GM18909 (cell line): Measurements from ENCODE around the gene ATRNL1.

Experiments used
- ATAC-seq: cut with Tn5 transposase; IDR thresholded peaks from one replicate; pipeline ENCODE4 v1.9.1; 2021; ENCODE audit warnings: mild to moderate bottlenecking; ENCODE audit not compliant: unreplicated experiment, poor library complexity

Gene ATRNL1

GRCh38 chr10:115866174-115866573 lies 773.0 kb downstream of the ATRNL1 start:
- ATAC-seq: no peak

GRCh38 chr10:115866691-115867090 lies 773.5 kb downstream of the ATRNL1 start:
- ATAC-seq: no peak

- ATAC-seq: no peak
Observed at GRCh38 chr10:115867305-115867704, 774.1 kb downstream of the ATRNL1 start.

GRCh38 chr10:115871855-115872254 lies 778.7 kb downstream of the ATRNL1 start:
- no peak for ATAC-seq

DNA sequence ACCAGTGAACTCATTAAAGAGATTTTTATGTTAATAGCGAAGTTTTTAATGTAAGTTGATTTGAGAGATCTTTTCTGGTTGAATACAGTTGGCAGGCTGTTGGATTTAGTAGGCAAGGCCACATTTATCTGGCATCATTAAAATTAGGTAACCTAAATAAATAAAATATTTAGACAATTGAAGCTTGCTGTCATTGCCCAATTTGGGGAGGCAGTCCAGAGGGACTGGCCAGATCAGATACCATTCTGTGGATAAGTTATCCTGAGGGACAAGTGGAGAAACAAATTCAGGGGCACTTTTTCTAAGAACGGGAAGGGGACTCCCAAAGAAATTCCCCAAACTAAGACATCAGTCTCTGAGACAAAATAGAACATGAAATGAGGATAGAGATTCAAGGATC lies 782.0 kb downstream of the ATRNL1 start:
- ATAC-seq: no peak

DNA sequence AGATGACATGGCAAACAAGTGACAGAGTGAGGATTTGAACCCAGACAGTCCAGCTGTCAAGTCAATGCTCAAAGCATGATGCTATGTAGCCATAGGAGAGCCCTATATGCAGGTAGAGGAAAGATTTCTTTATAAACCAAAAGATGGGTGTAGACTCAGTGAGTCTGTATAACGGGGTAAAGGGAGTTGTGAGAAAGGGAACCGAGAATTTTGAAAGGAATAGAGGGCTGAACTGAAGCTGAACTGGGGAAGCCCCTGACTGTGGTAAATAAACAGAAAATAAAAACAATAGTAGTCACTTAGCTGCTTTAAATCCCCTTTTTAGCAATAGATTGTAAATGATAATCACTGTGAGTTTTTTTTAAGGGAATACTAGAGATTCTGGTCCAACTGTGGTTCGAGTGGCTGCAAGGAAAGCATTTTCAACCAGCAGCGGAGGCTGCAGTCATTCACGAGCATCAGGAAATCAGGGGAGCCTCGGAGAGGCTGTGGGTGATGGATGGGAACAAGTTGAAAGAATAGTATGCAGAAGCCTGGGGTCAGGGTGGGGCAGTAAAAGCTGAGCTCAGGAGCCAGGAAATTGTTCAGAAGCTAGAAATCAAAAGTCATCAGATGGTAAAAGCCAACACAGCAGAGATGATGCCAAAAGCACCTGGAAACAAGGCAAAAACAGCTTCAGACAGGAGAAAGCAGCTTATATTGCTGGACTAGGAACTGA lies 786.4 kb downstream of the ATRNL1 start:
- peak; percentile 85 for ATAC-seq

DNA sequence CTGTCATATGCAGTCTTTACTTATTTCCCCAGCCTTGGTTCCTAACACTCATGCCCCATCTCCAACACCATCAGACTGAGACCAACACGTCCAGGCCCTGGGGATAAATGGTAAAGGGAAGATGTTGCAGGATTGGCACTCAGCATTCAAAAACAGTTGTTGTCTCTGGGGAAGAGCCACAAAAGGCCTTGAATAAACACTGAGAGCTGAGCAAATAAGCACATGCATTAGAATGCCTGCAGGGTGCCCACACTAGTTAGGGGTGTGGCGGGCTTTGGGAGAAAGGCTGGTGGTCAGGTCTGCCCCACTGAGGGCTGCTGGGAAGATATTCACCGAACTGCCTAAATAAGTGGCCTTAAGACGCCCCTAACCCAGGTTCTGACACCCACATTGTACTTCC lies 788.9 kb downstream of the ATRNL1 start:
- no peak for ATAC-seq

- ATAC-seq: no peak
Observed at GRCh38 chr10:115883372-115883771, 790.2 kb downstream of the ATRNL1 start.

DNA sequence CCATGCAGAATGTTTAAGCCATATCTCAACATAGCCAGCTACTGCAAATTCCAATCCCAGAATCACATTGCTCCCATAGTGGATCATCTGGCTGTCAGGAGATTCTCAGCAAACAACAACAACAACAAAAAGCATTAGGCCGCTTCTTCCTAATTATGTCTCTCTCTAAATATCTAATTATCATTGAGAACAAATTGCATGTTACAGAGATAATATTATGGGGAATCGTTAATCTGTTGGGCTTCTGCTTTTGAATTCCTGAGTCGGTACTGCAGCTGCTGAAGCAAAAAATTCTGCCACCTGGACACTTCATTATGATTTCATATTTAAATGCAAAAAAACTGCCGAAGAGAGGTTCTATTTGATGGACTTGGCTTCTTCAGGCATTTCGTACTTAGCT lies 791.2 kb downstream of the ATRNL1 start:
- ATAC-seq: no peak

DNA sequence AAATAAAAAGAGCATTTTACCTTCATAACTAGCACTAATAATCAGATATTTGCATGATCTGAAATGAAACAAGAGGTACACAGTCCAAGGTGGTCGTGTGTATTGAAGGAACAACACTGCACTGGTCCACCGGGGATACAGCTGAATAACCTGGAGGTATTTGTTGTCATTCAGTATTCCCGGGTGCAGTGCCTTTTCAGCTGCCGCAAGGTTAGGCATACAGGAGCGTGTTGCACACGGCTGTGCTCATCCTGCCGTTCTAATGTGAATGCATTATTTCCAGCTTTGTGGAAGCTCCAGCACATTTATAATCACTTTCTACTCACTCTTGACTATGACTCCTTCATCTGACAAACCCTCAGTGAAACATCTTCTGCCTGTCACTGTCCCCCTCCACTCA lies 802.0 kb downstream of the ATRNL1 start:
- ATAC-seq: no peak

- no peak for ATAC-seq
Observed at GRCh38 chr10:115898242-115898641, 805.1 kb downstream of the ATRNL1 start.

DNA sequence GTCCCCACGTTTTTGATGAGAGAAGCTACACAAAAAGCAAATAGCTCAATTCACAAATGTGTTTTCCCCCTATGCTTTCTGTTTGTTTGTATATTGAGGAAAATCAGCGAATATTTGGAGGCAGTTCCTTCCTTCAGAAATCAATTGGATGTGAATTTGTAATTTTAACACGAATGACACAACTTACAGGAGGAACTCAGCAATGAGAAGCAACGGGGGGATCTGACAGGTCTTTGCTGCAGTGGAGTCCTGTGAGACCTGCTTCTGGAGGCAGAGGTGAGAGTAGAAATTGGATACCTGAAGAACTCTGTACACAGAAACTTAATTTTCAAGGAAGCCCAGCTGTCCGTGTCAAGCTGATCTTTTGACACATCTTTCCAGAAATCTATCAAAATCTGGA lies 809.4 kb downstream of the ATRNL1 start:
- no peak for ATAC-seq

DNA sequence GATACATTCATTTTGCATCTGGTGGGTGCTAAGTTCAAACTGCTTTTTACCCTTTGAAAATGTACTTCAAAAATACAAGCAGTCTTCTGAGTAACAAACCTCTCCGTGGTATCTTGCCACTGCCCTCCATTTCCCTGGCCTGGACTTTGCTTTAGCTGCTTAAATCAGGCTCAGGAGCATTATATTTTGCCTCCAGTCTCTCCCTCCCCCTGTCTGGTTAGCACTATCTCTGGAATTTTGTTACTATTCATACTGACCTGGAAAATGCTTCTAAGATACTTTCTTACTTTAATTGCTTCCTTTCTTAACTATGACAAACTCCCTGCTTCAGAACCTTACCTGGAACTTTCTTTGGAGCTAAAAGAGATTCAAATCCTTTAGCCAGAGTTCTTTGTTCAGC lies 810.0 kb downstream of the ATRNL1 start:
- ATAC-seq: no peak

- ATAC-seq: no peak
Observed at GRCh38 chr10:115903845-115904244, 810.7 kb downstream of the ATRNL1 start.

DNA sequence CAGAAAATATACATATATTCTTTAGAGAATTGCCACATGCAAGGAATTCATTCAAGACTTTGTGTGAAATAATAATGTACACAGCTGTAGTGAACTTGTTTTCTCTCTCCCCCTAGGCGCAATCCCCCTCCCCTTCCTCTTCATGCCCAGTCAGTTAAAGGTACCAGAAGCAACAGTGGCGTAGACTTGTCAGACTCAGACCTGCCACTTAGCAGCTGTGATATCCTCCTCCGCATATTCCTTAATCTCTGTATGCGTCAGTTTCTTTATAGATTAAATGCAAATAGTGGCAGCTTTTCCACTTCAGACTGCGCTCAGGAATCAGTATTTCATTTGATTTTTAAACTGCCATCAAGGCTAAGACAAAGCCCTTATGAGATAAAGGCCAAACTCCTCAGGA lies 815.9 kb downstream of the ATRNL1 start:
- ATAC-seq: no peak

GRCh38 chr10:115909962-115910731 lies 817.0 kb downstream of the ATRNL1 start:
- no peak for ATAC-seq

GRCh38 chr10:115914475-115914874 lies 821.3 kb downstream of the ATRNL1 start:
- no peak for ATAC-seq

DNA sequence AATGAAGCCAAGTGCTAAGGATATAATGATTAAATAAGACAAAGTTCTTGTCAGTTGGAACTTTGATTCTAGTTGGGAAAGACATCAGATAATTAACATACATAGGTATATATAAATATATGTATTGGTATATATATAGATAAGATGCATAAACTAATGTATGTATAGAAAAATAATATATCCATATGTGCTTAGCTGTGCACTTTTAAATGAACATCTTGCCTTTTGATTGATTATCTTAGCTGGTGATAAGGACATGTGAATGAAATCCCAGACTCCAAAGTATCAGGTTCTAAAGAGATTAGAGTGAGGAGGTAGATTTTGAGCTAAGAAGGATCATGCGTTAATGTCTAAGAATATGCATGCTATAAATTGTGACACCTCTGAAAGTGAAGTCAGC lies 822.3 kb downstream of the ATRNL1 start:
- no peak for ATAC-seq

DNA sequence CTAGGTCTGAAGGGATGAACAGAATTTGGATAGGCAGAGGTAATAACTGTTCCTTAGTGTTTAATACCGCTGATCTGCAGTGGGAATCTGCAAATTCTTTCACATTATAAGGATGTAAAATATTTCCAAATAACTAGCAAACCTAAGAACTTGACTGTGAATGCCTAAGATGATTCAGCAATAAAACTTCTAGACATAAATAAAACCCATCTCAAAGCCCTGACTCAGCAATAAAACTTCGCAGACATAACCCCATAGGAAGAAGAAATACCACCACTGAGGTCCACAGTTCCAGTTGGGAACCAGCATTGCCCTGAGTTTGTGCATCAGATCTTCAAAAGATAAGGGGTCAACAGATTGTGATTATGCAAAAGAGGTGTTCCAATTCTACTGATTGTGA lies 825.6 kb downstream of the ATRNL1 start:
- ATAC-seq: no peak

- ATAC-seq: no peak
Observed at GRCh38 chr10:115921795-115922194, 828.6 kb downstream of the ATRNL1 start.

DNA sequence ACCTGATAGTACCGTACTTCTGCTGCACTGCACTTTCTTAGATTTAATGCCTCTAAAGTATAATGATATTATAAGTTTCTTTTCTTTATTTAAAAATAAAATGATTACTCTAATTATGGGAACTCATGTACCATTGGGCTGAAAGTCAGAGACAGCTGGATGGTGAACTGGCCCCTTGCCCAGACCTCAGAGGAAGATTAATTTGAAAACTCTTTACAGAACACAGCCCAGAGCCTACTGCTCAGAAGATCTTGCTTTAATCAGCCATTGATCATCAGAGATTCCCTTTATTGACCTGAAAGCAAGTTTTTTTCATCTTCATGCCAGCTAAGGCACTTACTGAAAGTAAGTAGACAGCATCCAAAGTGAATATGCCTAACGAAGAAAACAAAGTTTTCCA lies 838.1 kb downstream of the ATRNL1 start:
- ATAC-seq: no peak

- ATAC-seq: no peak
Observed at GRCh38 chr10:115932099-115932498, 838.9 kb downstream of the ATRNL1 start.
